GM23338 (cell line): Measurements from ENCODE around the gene ADM2. TPM values are rescaled to one million over a fixed set of nuclear protein-coding genes. Genes with fewer than 3 reads are reported as not detected.

ENCODE experiments used
- ATAC-seq: fragments of 200-7000 bp; cut with Tn5 transposase; 3 replicates; pipeline ENCODE4 v1.9.1; 2020
- DNase-seq: peaks from one replicate; pipeline ENCODE4 v3.0.0-alpha.2; 2015; ENCODE audit warnings: low spot score
- H2AFZ ChIP-seq: fragments of 200-600 bp; sonication (generic); 2 replicates; pipeline ENCODE4 v1.8.0; 2016; ENCODE audit warnings: antibody characterized with exemption, mild to moderate bottlenecking, moderate library complexity
- H3F3A ChIP-seq: fragments of 200-600 bp; sonication (generic); replicated peaks from 2 replicates; pipeline ENCODE4 v1.8.0; 2017; ENCODE audit warnings: antibody characterized with exemption, mixed run types, low read depth
- H3K27ac ChIP-seq: fragments of 200-600 bp; sonication (generic); 2 replicates; pipeline ENCODE4 v1.6.1; 2016; ENCODE audit warnings: low read depth
- H3K27me3 ChIP-seq: fragments of 200-600 bp; sonication (generic); 2 replicates; pipeline ENCODE4 v1.8.0; 2016; ENCODE audit warnings: mild to moderate bottlenecking, mixed run types, moderate library complexity; ENCODE audit not compliant: insufficient read depth
- H3K36me3 ChIP-seq: fragments of 200-600 bp; sonication (generic); 2 replicates; pipeline ENCODE4 v1.8.0; 2016; ENCODE audit warnings: mild to moderate bottlenecking; ENCODE audit not compliant: insufficient read depth
- H3K4me1 ChIP-seq: fragments of 200-600 bp; sonication (generic); 2 replicates; pipeline ENCODE4 v1.8.0; 2016; ENCODE audit warnings: mild to moderate bottlenecking, moderate library complexity; ENCODE audit not compliant: insufficient read depth
- H3K4me2 ChIP-seq: fragments of 200-600 bp; sonication (generic); 2 replicates; pipeline ENCODE4 v1.7.1; 2017; ENCODE audit warnings: mixed run types
- H3K4me3 ChIP-seq: fragments of 200-600 bp; sonication (generic); 2 replicates; pipeline ENCODE4 v1.6.1; 2016; ENCODE audit warnings: mixed run types
- H3K79me2 ChIP-seq: fragments of 200-600 bp; sonication (generic); replicated peaks from 2 replicates; pipeline ENCODE4 v1.8.0; 2017; ENCODE audit warnings: mild to moderate bottlenecking; ENCODE audit not compliant: insufficient read depth
- H3K9me2 ChIP-seq: fragments of 200-600 bp; sonication (generic); 2 replicates; pipeline ENCODE4 v1.8.0; 2017; ENCODE audit not compliant: insufficient read depth
- H4K20me1 ChIP-seq: fragments of 200-600 bp; sonication (generic); replicated peaks from 2 replicates; pipeline ENCODE4 v1.8.0; 2017; ENCODE audit warnings: mild to moderate bottlenecking; ENCODE audit not compliant: insufficient read depth
- H3K27ac Mint-ChIP-seq: 2 replicates; pipeline ENCODE4 v1.8.0; 2020; ENCODE audit warnings: inconsistent platforms, mild to moderate bottlenecking, moderate library complexity, mixed read lengths
- H3K27me3 Mint-ChIP-seq: 3 replicates; pipeline ENCODE4 v1.8.0; 2022; ENCODE audit warnings: low read depth, mild to moderate bottlenecking, moderate library complexity, mixed read lengths, inconsistent platforms; ENCODE audit not compliant: insufficient read depth, poor library complexity
- H3K36me3 Mint-ChIP-seq: 3 replicates; pipeline ENCODE4 v1.8.0; 2021; ENCODE audit warnings: low read depth, mild to moderate bottlenecking, inconsistent platforms, moderate library complexity, mixed read lengths
- H3K4me1 Mint-ChIP-seq: 3 replicates; pipeline ENCODE4 v1.8.0; 2020; ENCODE audit warnings: mild to moderate bottlenecking, inconsistent platforms, mixed read lengths
- H3K4me3 Mint-ChIP-seq: 3 replicates; pipeline ENCODE4 v1.8.0; 2021; ENCODE audit warnings: moderate library complexity, mild to moderate bottlenecking, inconsistent platforms, mixed read lengths
- H3K9me3 Mint-ChIP-seq: 3 replicates; pipeline ENCODE4 v1.8.0; 2020; ENCODE audit warnings: moderate library complexity, mild to moderate bottlenecking, inconsistent platforms, mixed read lengths
- CREB1 ChIP-seq: fragments of 250-450 bp; sonication (Bioruptor Pico); IDR thresholded peaks from 2 replicates; pipeline ENCODE4 v1.5.0; 2020; ENCODE audit warnings: low read depth, mild to moderate bottlenecking, moderate library complexity
- CTCF ChIP-seq, 2 experiments: fragments of 200-600 bp in 1 of 2; sonication (generic) in 1 of 2; conservative IDR thresholded peaks; 2 replicates each; pipeline versions ENCODE4 v1.5.1 to v1.6.1; 2016 to 2017; ENCODE audit warnings: antibody characterized with exemption in 2 of 2, low read depth in 2 of 2, mild to moderate bottlenecking in 2 of 2, moderate library complexity in 1 of 2
- ETS1 ChIP-seq: IDR thresholded peaks from 2 replicates; pipeline ENCODE4 v1.6.1; 2016; ENCODE audit warnings: antibody characterized with exemption
- EZH2 ChIP-seq: fragments of 200-600 bp; sonication (generic); IDR thresholded peaks from one replicate; pipeline ENCODE4 v1.8.0; 2017; ENCODE audit warnings: antibody characterized with exemption, mild to moderate bottlenecking, low read depth; ENCODE audit not compliant: unreplicated experiment
- JUNB ChIP-seq: IDR thresholded peaks from one replicate; pipeline ENCODE4 v1.6.1; 2016; ENCODE audit warnings: antibody characterized with exemption; ENCODE audit not compliant: unreplicated experiment
- NANOG ChIP-seq: IDR thresholded peaks from 2 replicates; pipeline ENCODE4 v1.6.1; 2016; ENCODE audit warnings: antibody characterized with exemption, borderline replicate concordance
- POLR2AphosphoS5 ChIP-seq: IDR thresholded peaks from 2 replicates; pipeline ENCODE4 v1.6.1; 2016; ENCODE audit warnings: antibody characterized with exemption, low read depth
- STAT1 ChIP-seq: IDR thresholded peaks from one replicate; pipeline ENCODE4 v1.6.1; 2016; ENCODE audit warnings: antibody characterized with exemption; ENCODE audit not compliant: unreplicated experiment
- ZNF114 ChIP-seq: fragments of 250-450 bp; sonication (Bioruptor Pico); IDR thresholded peaks from 2 replicates; pipeline ENCODE4 v1.5.0; 2020; ENCODE audit warnings: mild to moderate bottlenecking, moderate library complexity
- ZNF462 ChIP-seq: fragments of 250-450 bp; sonication (Bioruptor Pico); IDR thresholded peaks from 2 replicates; pipeline ENCODE4 v1.5.0; 2020; ENCODE audit warnings: mild to moderate bottlenecking, moderate library complexity
- polyA plus RNA-seq: library from polyadenylated mRNA; unstranded; fragments of >200 nt; fragmentation: Nextera tagmentation; extraction: Ambion mirVana; gene quantifications from 2 replicates; pipeline ENCODE4 v1.2.1, GENCODE V29; 2016
- total RNA-seq: library from RNA; depleted of rRNA; stranded (reverse); fragments of >200 nt; shearing (Covaris generic); gene quantifications from 2 replicates; pipeline ENCODE4 v1.2.3, GENCODE V29; 2014

The ADM2 gene
- total and polyA plus RNA-seq, 2 experiments from 2014 or later, result 3.3 to 7.1 TPM

- peaks cover 23% of the 10 kb centered on the region for H3K79me2 ChIP-seq
- Mint-ChIP-seq H3K36me3 (no peaks in the 10 kb centered on the region), H3K27ac (no peak overlapping the region), H3K27me3 (peaks cover 46% of the 10 kb centered on the region), H3K4me1 (peaks cover 25% of the 10 kb centered on the region), H3K9me3 (no peaks in the 10 kb centered on the region; the same call in 2 of the 3 replicates), H3K4me3 (no peak overlapping the region; the same call in 2 of the 3 replicates)
- H2AFZ ChIP-seq, result 0 out of 2 replicates have a peak overlapping the region, but pooled peaks have one; percentile 14
- no peak overlapping the region for H3K4me2 ChIP-seq
- no peak overlapping the region for H3K27ac ChIP-seq
- H3K9me2 ChIP-seq, result no peaks in the 10 kb centered on the region
- no peaks in the 10 kb centered on the region for H3F3A ChIP-seq
- H3K27me3 ChIP-seq, result peaks cover 23% of the 10 kb centered on the region
- ATAC-seq (no peak), DNase-seq (no peak)
- TF ChIP-seq POLR2AphosphoS5 (no peak), ETS1 (no peak)
- no peak overlapping the region for H3K4me3 ChIP-seq
- H4K20me1 ChIP-seq, result peaks cover 21% of the 10 kb centered on the region
- H3K4me1 ChIP-seq, result peaks cover 11% of the 10 kb centered on the region
- no peaks in the 10 kb centered on the region for H3K36me3 ChIP-seq
Measured at GRCh38 chr22:50476868-50477267, 4.5 kb upstream of the ADM2 start.

- DNase-seq, result no peak
- no peak overlapping the region for H2AFZ ChIP-seq
- no peak for ATAC-seq
- H3K27me3 ChIP-seq, result peaks cover 23% of the 10 kb centered on the region
- H3K79me2 ChIP-seq, result peaks cover 13% of the 10 kb centered on the region
- no peaks in the 10 kb centered on the region for H3K9me2 ChIP-seq
- peaks cover 25% of the 10 kb centered on the region for H3K4me1 Mint-ChIP-seq
- H3K4me3 Mint-ChIP-seq, result no peak overlapping the region
- H3K4me2 ChIP-seq, result no peak overlapping the region
- H3K27ac Mint-ChIP-seq, result no peak overlapping the region
- peaks cover 11% of the 10 kb centered on the region for H3K4me1 ChIP-seq
- H3K36me3 Mint-ChIP-seq, result 0 out of 3 replicates have a peak, but pooled peaks cover under 1% of the 10 kb centered on the region
- H3K36me3 ChIP-seq, result no peaks in the 10 kb centered on the region
- peaks cover 13% of the 10 kb centered on the region for H4K20me1 ChIP-seq
- H3K27ac ChIP-seq, result no peak overlapping the region
- H3K27me3 Mint-ChIP-seq, result peaks cover 44% of the 10 kb centered on the region
- no peak overlapping the region for H3K4me3 ChIP-seq
- no peaks in the 10 kb centered on the region; the same call in 2 of the 3 replicates for H3K9me3 Mint-ChIP-seq
- no peaks in the 10 kb centered on the region for H3F3A ChIP-seq
- no peak for TF ChIP-seq POLR2AphosphoS5
- no peak for TF ChIP-seq NANOG
- TF ChIP-seq EZH2, result no peak
- no peak for TF ChIP-seq CTCF (conservative IDR thresholded peaks at IDR 0.05; ENCODE audit: low read depth in 2 of 2)
- TF ChIP-seq JUNB, result no peak
- no peak for TF ChIP-seq CREB1 (CRISPR knock-in tag)
- no peak for TF ChIP-seq ZNF462
- TF ChIP-seq STAT1, result no peak
- no peak for TF ChIP-seq ZNF114 (CRISPR knock-in tag)
- TF ChIP-seq ETS1, result no peak
Measured at GRCh38 chr22:50477923-50478322, 3.4 kb upstream of the ADM2 start.
